CD4-positive, alpha-beta T cell (primary cell): ENCODE measurements around the gene SRR. TPM values are rescaled to one million over a fixed set of nuclear protein-coding genes. Genes with fewer than 3 reads are reported as not detected.

Experiments
- ATAC-seq: fragments of 200-7000 bp; cut with Tn5 transposase; one replicate; pipeline ENCODE4 v1.10.0; 2022; ENCODE audit warnings: mild to moderate bottlenecking; ENCODE audit not compliant: poor library complexity
- CTCF ChIA-PET: fragments of 350-600 bp; sonication (Branson Sonifier 250); formaldehyde crosslinking; loops from one replicate; lab custom pipeline; 2021; ENCODE audit warnings: antibody characterized with exemption, inconsistent platforms; lab: Charles Lee
- POLR2A ChIA-PET: fragments of 350-600 bp; sonication (Branson Sonifier 250); formaldehyde crosslinking; loops from one replicate; lab custom pipeline; 2021; ENCODE audit warnings: antibody characterized with exemption, inconsistent platforms; lab: Charles Lee
- DNase-seq, 14 experiments: peaks; one replicate each; pipeline ENCODE4 v3.0.0-alpha.2; 2013 to 2020; ENCODE audit warnings: mixed read lengths in 2 of 14
- H3K27ac ChIP-seq, 2 donors: one replicate each; pipeline versions ENCODE4 v1.5.1 to v1.7.0; 2013; ENCODE audit warnings: low read length in 2 of 2, low read depth in 1 of 2, mild to moderate bottlenecking in 1 of 2
- H3K27me3 ChIP-seq, 2 experiments: 1 replicate in 1 of 2; 2 replicates in 1 of 2; pipeline versions ENCODE4 v1.6.1 to v1.7.0; 2013; ENCODE audit warnings: low read length in 2 of 2, control low read depth in 1 of 2, mild to moderate bottlenecking in 1 of 2, moderate library complexity in 1 of 2; ENCODE audit not compliant: insufficient read depth in 2 of 2, control insufficient read depth in 1 of 2
- H3K36me3 ChIP-seq: one replicate; pipeline ENCODE4 v1.6.1; 2013; ENCODE audit warnings: low read length, control low read depth; ENCODE audit not compliant: insufficient read depth
- H3K4me1 ChIP-seq: one replicate; pipeline ENCODE4 v1.6.1; 2013; ENCODE audit warnings: low read length, control low read depth; ENCODE audit not compliant: insufficient read depth
- H3K4me3 ChIP-seq: one replicate; pipeline ENCODE4 v1.5.1; 2013; ENCODE audit warnings: mild to moderate bottlenecking, low read length, moderate library complexity
- H3K9me3 ChIP-seq, 2 experiments: 1 replicate in 1 of 2; 2 replicates in 1 of 2; pipeline versions ENCODE4 v1.6.1 to v1.7.0; 2013; ENCODE audit warnings: low read length in 2 of 2, mild to moderate bottlenecking in 2 of 2, control low read depth in 1 of 2, moderate library complexity in 1 of 2; ENCODE audit not compliant: control insufficient read depth in 1 of 2, insufficient read depth in 1 of 2
- H3K27ac Mint-ChIP-seq: one replicate; pipeline ENCODE4 v1.8.0; 2020; ENCODE audit warnings: mixed read lengths
- H3K27me3 Mint-ChIP-seq: one replicate; pipeline ENCODE4 v1.8.0; 2021; ENCODE audit warnings: mixed read lengths
- H3K36me3 Mint-ChIP-seq: one replicate; pipeline ENCODE4 v1.8.0; 2021; ENCODE audit warnings: low read depth, mixed read lengths
- H3K4me1 Mint-ChIP-seq: one replicate; pipeline ENCODE4 v1.8.0; 2021; ENCODE audit warnings: low read depth, mixed read lengths
- H3K4me3 Mint-ChIP-seq: one replicate; pipeline ENCODE4 v1.8.0; 2020; ENCODE audit warnings: mild to moderate bottlenecking, mixed read lengths
- H3K9me3 Mint-ChIP-seq: one replicate; pipeline ENCODE4 v1.8.0; 2020; ENCODE audit warnings: mixed read lengths
- CTCF ChIP-seq: fragments of 200-600 bp; IDR thresholded peaks from one replicate; pipeline ENCODE4 v1.8.0; 2022; ENCODE audit warnings: antibody characterized with exemption, mild to moderate bottlenecking
- intact Hi-C, 2 experiments: fragments of 100-400 bp; cut with DNase I in 1 of 2; cut with micrococcal nuclease in 1 of 2; formaldehyde crosslinking; loops; one replicate each; pipeline versions ENCODE4 v1.15.1 to v1.9.0; 2023 to 2025; cut with DNase I, micrococcal nuclease
- total RNA-seq, 174 experiments: library from RNA in 2 of 174; stranded (reverse) in 2 of 174; gene quantifications; one replicate each; pipeline ENCODE4 v1.2.3 and lab custom pipeline; 2021 to 2026

Gene SRR
- total RNA-seq, 2 experiments from 2014 or later = 2.5 to 2.8 TPM

- no peaks in the 10 kb centered on the region for H3K4me1 ChIP-seq
- no peaks in the 10 kb centered on the region for H3K9me3 ChIP-seq
- H3K36me3 Mint-ChIP-seq = peaks cover 57% of the 10 kb centered on the region
- no peaks in the 10 kb centered on the region for H3K9me3 Mint-ChIP-seq
- ATAC-seq (no peak), DNase-seq (no peak)
- H3K36me3 ChIP-seq = peaks cover 40% of the 10 kb centered on the region
- no peaks in the 10 kb centered on the region for H3K27me3 Mint-ChIP-seq
- no peak overlapping the region for H3K27ac Mint-ChIP-seq
- POLR2A ChIA-PET = interaction anchor here (1.0 kb wide), 1 partner anchor 15 kb away, joined by 4 read pairs; the partner anchor contains the start of gene TSR1
- CTCF ChIA-PET = no interaction called here
- no peaks in the 10 kb centered on the region for H3K4me1 Mint-ChIP-seq
- H3K4me3 Mint-ChIP-seq = no peak overlapping the region
- H3K27me3 ChIP-seq = no peaks in the 10 kb centered on the region
- H3K27ac ChIP-seq = no peak overlapping the region
- intact Hi-C loops = no loop called here
- H3K4me3 ChIP-seq = no peak overlapping the region
- TF ChIP-seq CTCF = no peak
These were observed 17.6 kb downstream of the SRR start for GRCh38 chr17:2321399-2321798.

- peaks cover 67% of the 10 kb centered on the region for H3K36me3 Mint-ChIP-seq
- ATAC-seq = no peak
- no peaks in the 10 kb centered on the region for H3K9me3 ChIP-seq
- H3K27me3 Mint-ChIP-seq = no peaks in the 10 kb centered on the region
- no peak overlapping the region for H3K4me3 ChIP-seq
- no peaks in the 10 kb centered on the region for H3K4me1 ChIP-seq
- H3K4me1 Mint-ChIP-seq = no peaks in the 10 kb centered on the region
- H3K4me3 Mint-ChIP-seq = no peak overlapping the region
- H3K36me3 ChIP-seq = peaks cover 57% of the 10 kb centered on the region
- no peak for TF ChIP-seq CTCF
- POLR2A ChIA-PET = interaction anchor here (0.6 kb wide), 1 partner anchor 215 kb away, joined by 3 read pairs; no protein-coding TSS in a partner anchor
- intact Hi-C loops = no loop called here
- CTCF ChIA-PET = no interaction called here
- DNase-seq = no peak
- H3K27me3 ChIP-seq = no peaks in the 10 kb centered on the region
- H3K27ac ChIP-seq = no peak overlapping the region
- H3K27ac Mint-ChIP-seq = no peak overlapping the region
- no peaks in the 10 kb centered on the region for H3K9me3 Mint-ChIP-seq
These were observed 20.0 kb downstream of the SRR start for GRCh38 chr17:2323629-2324314.

GRCh38 chr17:2331303-2331702 is 27.6 kb downstream of the SRR start:
- POLR2A ChIA-PET = interaction anchor here (1.0 to 1.3 kb wide), 2 partner anchors 22 to 70 kb away, joined by 4 to 5 read pairs; no protein-coding TSS in a partner anchor
- Histone ChIP-seq H3K27me3 (no peaks in the 10 kb centered on the region), H3K36me3 (peaks cover 79% of the 10 kb centered on the region), H3K27ac (no peak overlapping the region), H3K4me1 (peaks cover 16% of the 10 kb centered on the region), H3K9me3 (no peaks in the 10 kb centered on the region), H3K4me3 (no peak overlapping the region)
- H3K27ac Mint-ChIP-seq = no peak overlapping the region
- no peak for TF ChIP-seq CTCF
- H3K4me1 Mint-ChIP-seq = peaks cover 15% of the 10 kb centered on the region
- intact Hi-C loops = no loop called here
- H3K36me3 Mint-ChIP-seq = peaks cover 13% of the 10 kb centered on the region
- no peak for DNase-seq
- H3K9me3 Mint-ChIP-seq = no peaks in the 10 kb centered on the region
- H3K27me3 Mint-ChIP-seq = no peaks in the 10 kb centered on the region
- CTCF ChIA-PET = no interaction called here
- ATAC-seq = no peak
- no peak overlapping the region for H3K4me3 Mint-ChIP-seq
